NCI-H226 (cell line): Measurements from ENCODE around the gene C1orf105.

Experiments
- DNase-seq: peaks from one replicate; pipeline ENCODE4 v3.0.0-alpha.2; 2015

Gene C1orf105

DNA sequence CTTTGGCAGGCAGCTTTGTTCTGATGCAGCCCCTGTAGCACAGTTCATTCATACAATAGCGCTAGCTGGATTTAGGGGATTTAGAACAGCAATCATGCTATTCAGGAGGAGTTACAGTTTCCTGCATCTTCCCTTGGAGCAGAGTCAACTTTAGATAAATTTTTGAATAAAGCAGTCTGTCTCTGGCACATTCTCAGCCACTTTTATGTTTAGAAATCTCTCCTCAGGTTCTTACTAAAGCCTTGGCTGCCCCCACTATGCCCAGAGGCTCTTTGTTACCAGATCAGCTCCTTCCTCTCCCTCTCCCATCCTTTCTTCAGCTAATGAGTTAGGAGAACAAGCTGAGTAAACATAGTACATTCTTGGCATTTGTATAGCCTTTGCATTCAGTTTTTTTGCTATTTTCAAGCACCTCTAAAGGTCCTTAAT is 40.4 kb downstream of the C1orf105 start:
- DNase-seq, result peak; percentile 80

DNA sequence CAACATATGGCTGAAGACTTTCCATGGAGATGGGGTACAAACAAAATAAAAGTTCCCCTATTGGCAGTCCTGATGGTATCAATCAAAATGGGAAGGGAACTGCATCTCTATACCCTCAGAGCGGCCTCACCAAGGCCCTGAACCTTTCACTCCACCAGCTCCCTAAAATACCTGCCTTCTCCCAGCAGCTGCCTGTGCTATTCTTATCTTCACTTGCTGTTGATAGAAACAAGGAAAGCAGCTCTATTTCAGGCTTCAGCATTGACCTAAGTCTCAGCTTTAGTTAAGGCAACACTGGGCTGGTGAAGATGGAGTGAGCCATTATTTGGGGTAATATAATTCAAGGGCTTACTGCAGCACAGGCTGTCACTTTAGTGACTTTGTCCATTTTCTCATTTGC is 45.1 kb downstream of the C1orf105 start:
- DNase-seq, result no peak

DNA sequence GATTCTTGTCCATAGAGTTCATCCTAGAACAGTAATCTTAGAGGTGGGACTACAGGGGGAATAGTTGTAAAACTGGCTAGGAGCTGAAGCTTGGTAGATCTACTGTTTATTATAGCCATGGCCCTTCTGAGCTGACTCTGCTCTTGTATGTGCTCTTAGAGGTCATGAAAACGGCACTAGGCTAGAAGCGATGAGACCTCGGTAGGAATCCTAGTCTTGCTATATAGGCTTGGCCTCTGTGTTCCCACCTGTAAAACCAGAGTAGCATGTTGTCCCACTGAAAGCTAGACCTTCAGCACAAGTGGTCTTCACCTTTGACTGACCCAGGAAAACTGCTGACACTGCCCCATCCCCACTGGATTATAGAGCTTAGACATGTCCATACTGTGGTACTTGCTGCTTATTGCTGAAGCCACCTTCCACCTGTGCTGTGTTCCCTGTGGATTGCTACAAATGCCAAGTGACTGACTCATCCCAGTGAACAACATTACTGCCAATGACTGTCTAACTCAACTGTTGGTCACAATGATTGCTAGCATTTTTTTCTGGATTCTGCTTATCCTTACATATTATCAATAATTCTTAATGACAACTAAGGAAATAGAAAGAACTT is 46.4 kb downstream of the C1orf105 start:
- DNase-seq, result peak; percentile 26

DNA sequence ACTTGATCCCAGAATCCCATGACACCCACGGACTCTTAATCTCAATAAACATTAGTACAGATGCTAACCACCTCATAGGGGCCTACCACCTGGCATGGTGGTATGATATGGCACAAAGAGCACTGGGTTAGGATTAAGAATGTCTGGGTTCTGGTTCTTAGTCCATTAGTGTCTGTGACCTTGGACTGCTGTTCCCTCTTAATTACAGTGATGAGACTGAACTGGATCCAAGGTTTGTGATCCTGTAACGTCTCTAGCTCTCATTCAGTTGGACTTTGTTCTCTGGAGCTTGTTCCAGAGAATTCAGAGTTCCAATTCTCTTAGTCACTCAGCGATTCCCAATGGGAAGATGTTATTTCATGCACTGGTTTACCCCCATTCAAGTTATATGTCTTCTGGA is 47.0 kb downstream of the C1orf105 start:
- DNase-seq, result no peak

DNA sequence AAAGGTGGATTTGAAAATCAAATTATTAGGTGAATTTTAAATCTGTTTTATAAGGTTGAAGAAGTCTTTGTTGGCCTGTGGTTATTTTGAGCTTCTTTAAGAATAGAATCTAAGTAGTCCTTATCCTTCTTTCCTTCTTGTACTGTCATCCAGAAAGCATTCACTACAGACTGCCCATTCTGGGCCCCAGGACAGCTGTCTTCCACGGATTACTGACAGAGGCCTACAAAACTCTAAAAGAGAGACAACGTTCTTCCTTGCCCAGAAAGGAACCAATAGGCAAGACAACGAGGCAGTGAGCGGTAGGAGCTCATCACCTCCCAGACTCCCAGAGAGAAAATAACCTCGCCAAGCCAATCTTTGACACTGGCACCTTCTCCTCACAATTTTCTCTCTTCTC is 47.8 kb downstream of the C1orf105 start:
- DNase-seq, result no peak

DNA sequence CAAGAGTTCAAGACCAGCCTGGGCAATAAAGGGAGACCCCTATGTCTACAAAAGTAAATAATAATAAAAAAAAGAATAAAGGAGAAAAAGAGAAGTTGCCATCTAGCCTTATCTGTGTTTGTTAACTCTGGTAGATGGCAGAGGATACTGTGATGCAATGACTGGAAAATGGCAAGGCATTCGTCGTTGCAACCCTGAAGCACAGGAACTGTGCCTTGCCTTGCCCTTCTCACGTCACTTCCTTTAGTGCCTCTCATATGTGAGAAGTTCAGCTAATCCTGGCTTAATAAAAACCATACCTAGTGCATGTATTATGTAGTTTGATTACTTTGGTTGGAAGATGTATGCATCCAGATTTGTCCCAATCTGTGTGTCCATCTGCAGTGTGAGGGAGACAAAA is 49.2 kb downstream of the C1orf105 start:
- DNase-seq, result no peak

DNA sequence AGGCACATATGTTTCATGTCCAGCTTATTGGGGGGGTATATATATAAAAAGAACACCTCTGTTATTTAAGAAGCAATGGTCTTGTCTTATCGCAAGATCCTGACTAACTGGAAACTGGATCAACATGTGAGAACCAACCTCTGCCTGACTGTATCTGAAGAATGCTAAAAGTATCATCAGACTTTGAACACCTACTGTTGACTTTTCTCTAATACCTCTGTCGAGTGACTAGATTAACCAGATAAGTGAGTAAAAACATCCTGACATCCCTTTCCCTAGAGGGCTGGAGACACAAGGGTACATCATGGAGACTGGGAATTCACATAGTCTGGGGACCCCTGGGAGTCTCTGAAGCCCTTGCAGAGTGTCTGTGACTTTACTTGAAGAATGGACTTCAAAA is 49.7 kb downstream of the C1orf105 start:
- no peak for DNase-seq

DNA sequence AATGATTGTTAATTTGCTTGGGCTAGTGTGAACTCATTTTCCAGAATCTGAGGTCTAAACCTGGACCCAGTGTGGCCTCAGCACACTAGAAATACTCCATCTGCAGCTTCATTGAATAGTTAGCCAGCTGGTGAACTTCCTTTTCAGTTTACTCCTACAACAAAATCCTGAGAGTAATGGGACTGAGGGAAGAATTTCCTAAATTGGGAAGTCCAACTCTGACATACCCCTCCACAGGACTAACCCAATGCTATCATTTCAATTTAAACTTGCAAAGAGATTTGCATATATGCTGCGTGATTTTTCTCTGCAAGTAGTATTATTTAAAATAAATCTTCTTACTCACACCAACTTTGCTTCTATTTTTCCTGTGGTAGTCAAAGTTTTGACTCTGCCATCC is 51.2 kb downstream of the C1orf105 start:
- no peak for DNase-seq

DNA sequence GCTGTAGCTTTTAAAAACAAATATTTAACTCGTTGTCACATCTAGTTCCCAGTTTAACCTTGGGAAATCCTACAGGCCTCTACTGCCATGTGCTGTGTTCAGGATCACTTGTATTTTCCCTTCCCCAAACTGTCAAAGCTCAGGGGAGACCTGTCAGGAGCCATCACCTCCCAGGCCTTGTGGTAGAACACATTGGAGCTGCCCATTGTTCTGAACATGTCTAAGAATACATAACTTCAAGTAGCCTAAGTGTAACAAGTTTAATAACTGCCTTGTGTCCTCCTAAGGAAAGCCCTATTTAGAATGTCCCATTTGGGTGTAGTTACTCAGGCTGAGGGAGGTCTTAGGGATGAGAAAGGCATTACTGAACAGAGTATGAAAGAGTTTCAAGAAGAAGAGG is 52.0 kb downstream of the C1orf105 start:
- DNase-seq, result no peak

DNA sequence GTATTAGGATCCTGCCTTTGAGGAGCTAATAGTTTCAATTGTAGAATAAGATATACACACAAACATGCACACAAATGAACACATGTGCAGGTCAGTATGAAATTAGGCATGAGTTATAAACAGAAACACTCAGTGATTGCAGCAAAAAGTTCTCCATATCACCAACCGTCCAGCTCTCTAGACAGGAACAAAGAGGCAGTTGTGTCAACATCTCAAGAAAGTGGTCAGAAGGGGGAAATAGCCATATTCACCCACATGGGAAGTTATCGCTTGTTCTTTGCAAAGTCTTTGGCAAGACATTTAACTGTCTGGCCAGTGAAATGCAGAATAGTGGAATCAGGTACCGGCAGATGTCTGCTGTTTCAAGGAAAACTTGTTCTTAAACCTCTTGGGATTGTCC is 52.8 kb downstream of the C1orf105 start:
- DNase-seq, result no peak

DNA sequence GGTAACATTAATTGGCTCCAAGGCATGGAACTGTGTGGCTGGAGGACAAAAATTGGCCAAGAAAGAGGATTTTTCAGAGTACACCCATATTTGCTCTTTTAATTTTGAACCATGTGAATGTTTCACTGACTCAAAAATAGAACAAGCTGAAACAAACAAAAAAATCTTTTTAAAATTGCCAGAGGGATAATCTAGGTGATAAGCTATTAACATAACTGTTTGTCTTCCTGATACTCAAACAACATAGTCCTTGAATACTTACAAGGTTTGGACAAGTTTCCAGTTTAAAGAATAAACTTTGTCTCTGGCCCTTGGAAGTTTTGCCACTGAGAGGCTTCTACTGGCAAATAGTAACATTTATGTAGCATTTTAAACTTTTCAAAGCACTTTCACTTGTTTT is 53.4 kb downstream of the C1orf105 start:
- no peak for DNase-seq

DNA sequence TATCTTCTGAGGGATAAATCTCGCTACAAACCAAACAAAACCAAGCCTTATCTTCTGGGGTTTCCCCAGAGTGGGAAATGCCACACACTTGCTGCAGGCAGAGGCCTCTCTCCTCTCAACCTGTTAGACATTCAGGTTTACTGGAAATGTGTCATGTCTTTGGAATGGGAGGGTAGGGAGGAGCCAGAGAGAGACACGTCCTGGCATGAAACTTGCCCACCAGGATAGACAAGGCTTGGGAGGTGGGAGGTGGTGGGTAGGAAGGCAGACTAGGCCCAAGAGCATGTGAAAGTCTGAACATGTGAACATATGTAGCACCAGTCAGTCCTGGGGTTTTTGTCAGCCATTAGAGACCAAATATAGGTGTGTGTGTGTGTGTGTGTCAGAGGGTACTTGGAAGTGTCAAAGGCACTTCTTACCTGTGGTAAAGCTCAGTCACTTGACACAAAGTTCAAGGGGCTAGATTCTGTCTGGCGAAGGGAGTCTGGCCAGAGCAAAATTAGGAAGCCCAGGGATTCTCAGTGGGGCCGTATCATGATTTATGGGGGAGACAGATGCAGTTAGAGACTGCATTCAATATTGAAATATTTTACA is 55.8 kb downstream of the C1orf105 start:
- DNase-seq, result peak; percentile 96

DNA sequence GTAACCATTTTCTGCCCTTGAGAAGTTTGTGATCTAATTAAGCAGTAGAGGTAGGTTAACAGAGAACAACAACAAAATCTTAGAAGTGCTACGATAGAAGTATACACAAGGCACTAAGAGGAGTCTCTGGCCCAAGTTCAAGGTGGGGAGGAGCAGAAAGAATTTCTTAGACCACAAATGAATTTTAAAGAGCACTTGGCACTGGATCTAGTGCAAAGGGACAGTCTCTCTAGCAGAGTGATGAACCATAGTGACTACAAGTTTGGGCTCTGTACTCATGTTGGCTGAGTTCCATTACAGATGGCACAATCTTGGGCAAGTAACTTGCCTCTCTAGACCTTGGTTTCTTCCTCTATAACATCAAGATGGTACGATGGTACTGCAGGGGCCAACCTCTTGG is 56.7 kb downstream of the C1orf105 start:
- DNase-seq, result no peak

DNA sequence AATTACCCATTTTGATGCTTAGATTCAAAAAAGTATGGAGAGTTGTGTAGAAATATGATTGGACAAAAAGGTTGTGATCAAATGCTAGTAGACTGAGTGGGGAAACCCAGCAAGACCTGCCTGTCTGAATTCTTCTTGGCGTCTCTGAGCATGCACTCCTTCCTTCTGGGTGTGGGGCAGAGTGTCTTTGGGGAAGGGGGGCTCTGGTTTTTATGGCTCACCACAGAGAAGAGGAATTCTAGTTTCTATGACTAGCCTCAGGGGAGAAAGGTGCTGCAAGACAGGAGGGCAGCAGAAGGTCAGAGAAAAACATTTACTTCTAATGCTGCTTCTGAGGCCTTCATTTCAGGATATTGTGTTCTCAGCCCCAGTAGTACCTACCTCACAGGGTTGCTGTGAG is 57.3 kb downstream of the C1orf105 start:
- DNase-seq, result peak; percentile 67

DNA sequence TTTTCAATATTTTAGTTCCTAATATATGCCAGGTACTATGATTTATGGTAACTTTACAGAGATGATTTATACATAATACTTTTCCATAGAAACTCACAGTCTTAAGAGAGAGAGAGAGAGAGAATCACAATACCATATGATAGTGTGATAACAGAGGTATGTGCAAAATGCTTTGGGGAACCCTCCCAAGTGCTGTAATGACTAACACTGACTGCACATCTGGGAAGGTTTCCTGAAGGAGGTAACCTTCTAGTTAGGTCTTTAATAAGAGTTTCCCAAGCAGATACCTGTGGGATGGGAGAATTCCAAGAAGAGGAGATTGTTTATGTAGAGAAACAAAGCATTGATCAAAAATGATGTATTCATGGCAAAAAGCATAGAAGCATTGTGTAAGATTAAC is 58.0 kb downstream of the C1orf105 start:
- DNase-seq, result peak; percentile 88

DNA sequence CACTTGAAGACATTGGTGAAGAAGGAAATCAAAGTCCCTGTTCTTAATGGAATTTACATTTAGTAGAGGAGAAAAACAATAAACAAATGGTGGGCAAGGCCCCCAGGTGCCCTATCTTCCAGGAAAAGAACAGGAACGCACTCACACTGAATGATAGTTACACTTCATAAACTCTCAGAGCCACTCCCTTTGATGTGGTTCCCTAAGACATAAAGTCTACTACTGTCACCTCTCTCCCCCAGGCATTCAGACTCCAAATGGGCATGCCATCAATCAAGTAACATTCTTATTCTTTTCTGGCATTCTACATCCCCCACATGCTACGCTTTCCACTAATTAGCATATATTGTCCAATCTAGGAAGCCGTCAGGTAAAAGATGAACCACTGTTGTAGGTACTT is 59.9 kb downstream of the C1orf105 start:
- DNase-seq, result no peak

DNA sequence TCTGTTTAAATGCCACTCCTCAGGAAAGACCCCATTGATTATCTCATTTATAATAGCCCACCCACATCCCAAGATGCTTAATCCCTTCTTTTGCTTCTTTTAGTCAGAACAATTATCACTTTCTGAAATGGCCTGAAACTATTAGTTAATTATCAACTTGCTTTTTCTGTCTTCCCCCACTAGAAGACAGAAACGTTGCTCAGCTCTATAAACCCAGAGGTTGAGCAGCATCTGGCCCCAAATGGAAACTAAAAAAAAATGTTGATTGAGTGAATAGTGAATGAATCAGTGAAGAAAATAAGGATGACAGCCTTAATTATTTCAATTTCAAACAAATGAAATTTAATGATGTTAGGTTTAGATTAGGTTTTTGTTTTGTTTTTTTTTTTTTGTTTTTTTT is 61.6 kb downstream of the C1orf105 start:
- DNase-seq, result no peak

DNA sequence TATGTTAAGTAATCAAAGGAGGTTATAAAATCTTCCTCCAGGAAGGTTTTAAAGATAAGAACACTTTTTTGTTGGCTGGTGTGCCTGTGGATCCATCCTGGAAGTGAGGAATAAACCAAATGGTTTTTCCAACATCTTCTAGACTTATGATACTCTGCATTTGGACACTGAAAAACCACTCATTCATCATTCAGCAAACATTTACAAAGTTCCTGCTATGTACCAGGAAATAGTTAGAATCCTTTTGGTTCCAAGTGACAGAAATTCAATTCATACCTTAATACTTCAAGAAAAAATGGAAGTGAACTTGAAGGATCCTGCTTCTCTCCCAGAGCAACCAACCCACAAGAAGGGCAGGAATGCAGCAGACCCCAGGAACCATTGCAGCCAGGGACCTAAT is 63.0 kb downstream of the C1orf105 start:
- no peak for DNase-seq

DNA sequence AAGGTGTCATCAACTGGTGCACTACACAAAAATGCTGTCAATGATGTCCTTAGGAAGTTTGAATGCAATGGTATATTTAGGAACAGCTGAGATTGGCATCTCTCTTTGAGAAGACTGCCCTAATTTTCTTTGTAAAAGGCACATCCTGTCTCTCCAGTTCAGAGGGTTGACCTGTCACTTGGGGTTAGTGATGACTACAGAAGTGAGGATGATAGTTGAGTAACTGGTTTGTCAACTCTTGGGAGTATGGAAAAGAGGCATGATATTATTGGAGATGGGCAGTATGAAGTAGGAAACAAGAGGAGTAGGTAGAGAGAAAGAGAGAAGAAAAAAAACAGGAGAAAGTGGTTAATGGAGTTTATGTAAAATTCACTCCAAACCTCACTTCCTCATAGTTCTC is 63.8 kb downstream of the C1orf105 start:
- no peak for DNase-seq

DNA sequence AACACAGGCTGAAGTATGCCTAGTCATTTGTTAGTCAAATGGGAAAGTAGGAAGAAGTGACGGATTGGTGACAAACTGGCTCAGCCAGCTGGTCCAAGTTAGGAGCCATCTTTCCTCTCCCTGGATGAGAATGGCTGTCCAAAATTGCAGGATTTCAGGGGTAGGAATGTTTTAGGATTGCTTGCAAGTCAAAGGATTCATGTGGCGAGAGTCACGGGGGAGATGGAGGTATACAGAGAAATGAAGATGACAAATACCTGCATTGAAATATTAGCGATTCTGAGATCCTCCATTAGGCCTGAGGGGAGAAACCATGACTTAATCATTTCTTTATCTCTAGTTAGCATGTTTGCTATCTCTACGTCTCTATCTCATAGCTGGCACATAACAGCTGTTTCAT is 65.1 kb downstream of the C1orf105 start:
- DNase-seq, result no peak

DNA sequence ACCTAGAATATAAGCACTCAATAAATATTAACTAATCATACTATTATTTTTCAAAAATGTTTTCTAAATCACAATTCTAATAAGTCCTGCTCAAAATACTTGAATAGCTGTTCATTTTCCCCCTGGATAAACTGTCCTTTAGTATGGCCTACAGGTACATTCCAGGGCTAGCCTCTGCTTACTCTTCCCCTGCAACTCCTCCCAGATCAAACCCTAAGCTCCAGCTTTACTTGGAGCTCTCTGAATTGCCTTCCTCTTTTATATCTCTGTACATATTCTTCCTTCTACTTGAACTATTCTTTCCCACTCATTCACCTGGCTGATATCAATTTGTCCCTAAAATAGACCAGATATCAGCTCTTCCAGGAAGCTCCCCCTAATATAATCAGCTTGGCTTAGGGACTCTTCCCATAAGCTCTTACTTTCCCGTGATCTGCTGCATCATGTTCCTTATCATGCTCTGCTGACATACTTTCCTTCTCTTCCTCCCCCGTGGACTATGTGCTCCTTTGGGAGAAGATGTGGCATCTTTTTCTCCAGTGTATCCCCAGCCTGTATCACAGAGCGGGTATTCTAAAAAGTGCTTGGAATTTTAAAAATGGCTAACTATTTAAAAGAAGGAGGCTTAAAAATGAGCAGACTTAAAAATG is 66.4 kb downstream of the C1orf105 start:
- no peak for DNase-seq

DNA sequence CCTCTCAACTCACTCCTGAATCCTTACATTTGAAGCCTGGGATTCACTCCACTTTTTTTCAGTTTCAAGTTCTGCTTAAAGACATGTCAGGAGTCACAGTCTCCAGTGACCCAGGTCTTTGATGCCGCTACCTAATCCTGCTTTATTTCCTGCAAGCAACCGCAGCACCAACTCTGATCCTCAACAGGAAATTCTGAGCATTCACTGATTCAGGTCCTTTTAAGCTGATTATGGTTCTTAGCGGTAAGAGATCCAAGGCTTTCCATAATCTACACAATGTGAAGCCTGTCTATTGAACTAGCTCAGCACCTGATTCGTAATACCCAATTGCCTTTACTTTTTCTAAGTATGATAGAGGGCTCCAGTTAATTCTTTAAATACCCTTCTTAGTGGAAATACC is 67.1 kb downstream of the C1orf105 start:
- DNase-seq, result no peak

DNA sequence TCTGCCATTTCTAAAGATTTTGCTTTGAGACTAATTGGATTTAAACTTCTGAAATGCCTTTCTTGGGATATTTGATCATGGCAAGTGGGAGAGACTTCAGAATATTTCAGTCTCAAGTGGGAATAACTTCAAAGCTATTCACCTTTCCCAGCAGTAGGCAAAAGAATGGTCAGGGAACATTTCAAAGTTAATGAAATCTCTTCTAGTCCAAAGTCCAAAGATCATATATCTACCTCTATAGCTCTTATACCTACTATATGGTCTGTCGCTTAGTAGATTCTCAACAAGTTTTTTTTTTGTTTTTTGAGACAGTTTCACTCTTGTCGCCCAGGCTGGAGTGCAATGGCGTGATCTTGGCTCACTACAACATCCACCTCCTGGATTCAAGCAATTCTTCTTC is 67.9 kb downstream of the C1orf105 start:
- DNase-seq, result no peak

DNA sequence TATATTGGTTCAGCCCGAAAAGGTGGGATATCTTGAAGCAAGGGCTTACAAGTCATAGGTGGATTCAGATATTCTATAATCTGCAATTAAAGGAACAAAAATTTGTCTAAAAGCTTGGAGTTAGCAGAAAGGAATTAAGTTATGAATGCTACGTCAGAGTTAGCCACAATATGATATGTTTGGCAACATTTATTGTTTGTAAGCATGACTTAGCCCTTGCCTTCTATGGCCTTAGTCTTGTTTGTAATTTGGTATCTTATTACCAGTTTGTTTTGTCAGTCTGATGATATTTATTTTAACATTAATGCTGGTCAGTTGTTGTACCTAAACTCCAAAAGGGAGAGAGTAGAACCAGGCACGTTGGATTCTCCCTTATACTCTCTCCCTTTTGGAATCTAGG is 69.4 kb downstream of the C1orf105 start:
- no peak for DNase-seq

DNA sequence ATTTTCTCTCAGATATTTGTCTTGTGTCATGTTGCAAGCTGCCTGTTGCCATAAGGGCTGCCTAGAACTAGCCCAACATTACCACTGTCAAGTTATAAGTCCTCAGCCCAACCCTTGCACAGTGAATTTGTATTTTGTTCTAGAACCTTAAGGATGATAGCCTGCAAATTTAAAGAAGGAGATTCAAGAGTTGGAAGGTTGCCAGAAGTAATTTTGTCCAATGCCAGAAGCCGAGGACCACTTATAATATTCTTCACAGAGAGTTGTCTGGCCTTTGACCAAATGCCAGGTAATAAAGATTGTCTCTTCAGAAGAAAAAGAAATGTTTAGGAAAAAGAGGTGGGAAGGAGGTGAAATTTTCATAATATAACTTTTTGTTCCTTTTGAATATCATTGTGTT is 71.9 kb downstream of the C1orf105 start:
- no peak for DNase-seq
